22Rv1 (cell line): ENCODE measurements around the gene ITGB4.

Experiments
- CTCF ChIP-seq: fragments of 450-650 bp; IDR thresholded peaks from 2 replicates; pipeline ENCODE4 v1.5.1; 2017; ENCODE audit warnings: mild to moderate bottlenecking
- ZFX ChIP-seq: fragments of 450-650 bp; IDR thresholded peaks from 2 replicates; pipeline ENCODE4 v1.6.1; 2017; ENCODE audit warnings: antibody characterized with exemption, borderline replicate concordance

GRCh38 chr17:75707079-75707571 lies 14.1 kb upstream of the ITGB4 start:
- TF ChIP-seq CTCF (no peak), ZFX (no peak)
